Endothelial cell of umbilical vein (primary cell): ENCODE measurements around the gene CTIF. TPM values are rescaled to one million over a fixed set of nuclear protein-coding genes. Genes with fewer than 3 reads are reported as not detected.

Experiments used
- BruUV-seq: library from RNA; stranded (reverse); fragments of 400-500 nt; replicated peaks from 2 replicates; lab custom pipeline; 2021; lab: Mats Ljungman, UMichigan
- CTCF ChIA-PET: fragments of 300-600, 350-600 bp; sonication (Branson Sonifier 250); formaldehyde crosslinking; loops from one replicate; lab custom pipeline; 2021; ENCODE audit warnings: antibody characterized with exemption, inconsistent platforms; lab: Charles Lee
- POLR2A ChIA-PET: fragments of 300-600, 350-600 bp; sonication (Branson Sonifier 250); formaldehyde crosslinking; loops from one replicate; lab custom pipeline; 2021; ENCODE audit warnings: antibody characterized with exemption, inconsistent platforms; lab: Charles Lee
- DNase-seq: peaks from one replicate; pipeline ENCODE4 v3.0.0-alpha.2; 2011; ENCODE audit warnings: low read depth, low spot score
- FAIRE-seq: peaks from 2 replicates; lab custom pipeline; 2011; peaks lifted over from hg19 to GRCh38; lab: Jason Lieb, UNC
- H2AFZ ChIP-seq: 2 replicates; pipeline ENCODE4 v1.6.0; 2012; ENCODE audit warnings: low read depth, low read length, control low read depth, inconsistent platforms
- H3K27ac ChIP-seq: 2 replicates; pipeline ENCODE4 v1.5.1; 2011; ENCODE audit warnings: low read depth, mild to moderate bottlenecking, control low read depth, low read length, moderate library complexity; ENCODE audit not compliant: insufficient read depth
- H3K27me3 ChIP-seq, 2 experiments: 2 replicates each; pipeline versions ENCODE4 v1.6.0 to v1.6.1; 2011; ENCODE audit warnings: low read length in 2 of 2, mixed read lengths in 1 of 2; ENCODE audit not compliant: control insufficient read depth in 2 of 2, insufficient read depth in 2 of 2
- H3K36me3 ChIP-seq, 2 experiments: 2 replicates in 1 of 2; 3 replicates in 1 of 2; pipeline ENCODE4 v1.5.1; 2011; ENCODE audit warnings: low read length in 2 of 2, mild to moderate bottlenecking in 1 of 2, moderate library complexity in 1 of 2; ENCODE audit not compliant: control insufficient read depth in 2 of 2, insufficient read depth in 2 of 2; ENCODE audit errors: extremely low read depth in 1 of 2
- H3K4me1 ChIP-seq: 3 replicates; pipeline ENCODE4 v1.5.1; 2011; ENCODE audit warnings: mild to moderate bottlenecking, low read length; ENCODE audit not compliant: control insufficient read depth, insufficient read depth; ENCODE audit errors: extremely low read depth
- H3K4me2 ChIP-seq: 2 replicates; pipeline ENCODE4 v1.6.1; 2011; ENCODE audit warnings: low read length, control low read depth, mixed read lengths; ENCODE audit not compliant: insufficient read depth
- H3K4me3 ChIP-seq, 3 experiments: fragments of 200-600 bp in 1 of 3; sonication (generic), shearing (Covaris generic) in 1 of 3; replicated peaks in 1 of 3; 2 replicates each; pipeline ENCODE4 v1.5.1; 2011 to 2016; ENCODE audit warnings: control low read depth in 3 of 3, low read length in 3 of 3, mild to moderate bottlenecking in 2 of 3, inconsistent platforms in 1 of 3, low read depth in 1 of 3, moderate library complexity in 1 of 3; ENCODE audit not compliant: insufficient read depth in 1 of 3
- H3K79me2 ChIP-seq: 2 replicates; pipeline ENCODE4 v1.6.0; 2012; ENCODE audit warnings: low read length, inconsistent platforms; ENCODE audit not compliant: control insufficient read depth, insufficient read depth
- H3K9ac ChIP-seq: replicated peaks from 2 replicates; pipeline ENCODE3; 2011; ENCODE audit warnings: low read length, control low read depth; ENCODE audit not compliant: insufficient read depth; ENCODE audit errors: extremely low read depth
- H3K9me1 ChIP-seq: replicated peaks from 3 replicates; pipeline ENCODE4 v1.6.0; 2011; ENCODE audit warnings: mild to moderate bottlenecking, low read length; ENCODE audit not compliant: control insufficient read depth, insufficient read depth; ENCODE audit errors: extremely low read depth
- H3K9me3 ChIP-seq: replicated peaks from 2 replicates; pipeline ENCODE4 v1.5.1; 2012; ENCODE audit warnings: low read length, inconsistent platforms; ENCODE audit not compliant: control insufficient read depth, insufficient read depth
- H4K20me1 ChIP-seq: replicated peaks from 2 replicates; pipeline ENCODE3; 2011; ENCODE audit warnings: mild to moderate bottlenecking, low read length; ENCODE audit not compliant: control insufficient read depth, insufficient read depth; ENCODE audit errors: extremely low read depth
- EZH2 ChIP-seq: IDR thresholded peaks from 2 replicates; pipeline ENCODE4 v1.6.1; 2012; ENCODE audit warnings: borderline replicate concordance, low read depth, mild to moderate bottlenecking, moderate library complexity, low read length, inconsistent platforms; ENCODE audit not compliant: severe bottlenecking
- FOS ChIP-seq: IDR thresholded peaks from 2 replicates; pipeline ENCODE4 v1.6.1; 2011; ENCODE audit warnings: mild to moderate bottlenecking, low read length, moderate library complexity, borderline replicate concordance; ENCODE audit not compliant: insufficient read depth
- GATA2 ChIP-seq: IDR thresholded peaks from 2 replicates; pipeline ENCODE4 v1.7.0; 2011; ENCODE audit warnings: low read depth, mild to moderate bottlenecking, moderate library complexity, mixed read lengths, low read length; ENCODE audit not compliant: insufficient read length, insufficient read depth
- JUN ChIP-seq: IDR thresholded peaks from 2 replicates; pipeline ENCODE4 v1.6.1; 2011; ENCODE audit warnings: borderline replicate concordance, low read depth; ENCODE audit not compliant: insufficient read length, insufficient read depth
- MYC ChIP-seq: IDR thresholded peaks from one replicate; pipeline ENCODE4 v1.6.1; 2011; ENCODE audit warnings: mild to moderate bottlenecking, low read depth, low read length
- POLR2A ChIP-seq: IDR thresholded peaks from 2 replicates; pipeline ENCODE4 v1.6.1; 2012; ENCODE audit warnings: low read depth, mild to moderate bottlenecking, control low read depth, low read length
- POLR2AphosphoS5 ChIP-seq: IDR thresholded peaks from 2 replicates; pipeline ENCODE4 v1.6.1; 2012; ENCODE audit warnings: low read depth, mild to moderate bottlenecking, control low read depth, low read length, moderate library complexity; ENCODE audit not compliant: insufficient read depth
- dilution Hi-C: fragments of 300-500 bp; cut with MboI; formaldehyde crosslinking; loops from one replicate; pipeline ENCODE4 v1.15.0; 2019; ENCODE audit warnings: low sequenced_read_pairs; ENCODE audit not compliant: extremely low pct_ligation_motif_present
- intact Hi-C: fragments of 100-400 bp; cut with micrococcal nuclease; formaldehyde crosslinking; loops from one replicate; pipeline ENCODE4 v1.10.0; 2022
- polyA plus RNA-seq, 4 experiments: library from polyadenylated mRNA; depleted of rRNA in 3 of 4; stranded (reverse) in 3 of 4; unstranded in 1 of 4; fragments of >200 nt; gene quantifications; 2 replicates each; pipeline versions ENCODE4 v1.2.1 to v1.2.3, GENCODE V29; 2011 to 2012; ENCODE audit warnings: missing spikeins in 1 of 4
- total RNA-seq: library from RNA; stranded (reverse); gene quantifications from 2 replicates; pipeline ENCODE4 v1.2.3, GENCODE V29; 2021
- TF ChIP-seq, protein P1 (sequence below): IDR thresholded peaks from 2 replicates; pipeline ENCODE4 v1.6.1; 2011; ENCODE audit not compliant: insufficient read depth, insufficient read length
- TF ChIP-seq, protein P2 (sequence below), 2 donors: IDR thresholded peaks; 1 replicate in 1 of 2; 2 replicates in 1 of 2; pipeline ENCODE4 v1.5.1; 2011; ENCODE audit warnings: low read length in 2 of 2, mild to moderate bottlenecking in 2 of 2, moderate library complexity in 2 of 2, control low read depth in 1 of 2, inconsistent platforms in 1 of 2, low read depth in 1 of 2; ENCODE audit not compliant: insufficient read depth in 1 of 2; ENCODE audit errors: extremely low read depth in 1 of 2

CTIF gene
- total and polyA plus RNA-seq, 2 donors (not counting 3 experiments of a cell fraction or from before 2014, with no cell fraction given): 20.9 to 57.7 TPM

DNA sequence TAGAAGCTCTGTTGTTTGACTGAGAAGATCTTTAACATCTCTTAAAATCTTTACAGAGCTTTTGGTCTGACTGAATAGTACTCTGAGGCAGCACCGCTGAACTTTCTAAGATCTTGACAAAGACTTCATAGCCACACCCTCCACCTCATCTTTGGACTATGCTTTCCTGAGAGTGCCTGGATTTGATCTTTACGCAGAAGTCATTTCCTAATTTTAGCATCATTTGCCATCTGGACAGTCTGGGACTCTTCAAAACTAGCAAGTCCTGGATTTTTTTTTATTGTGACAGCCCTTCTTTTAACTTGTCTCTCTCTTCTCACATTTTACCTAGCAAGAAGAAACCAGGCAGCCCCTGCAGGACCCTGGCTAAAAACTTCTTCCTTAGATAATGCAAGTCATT lies 188.8 kb downstream of the CTIF start:
- no peaks in the 10 kb centered on the region for H3K27me3 ChIP-seq
- intact Hi-C loops (no loop called here), dilution Hi-C loops (no loop called here)
- no peak overlapping the region for H3K4me2 ChIP-seq
- no peaks in the 10 kb centered on the region for H4K20me1 ChIP-seq
- no peak overlapping the region for H2AFZ ChIP-seq
- H3K4me3 ChIP-seq: no peak overlapping the region
- H3K9me3 ChIP-seq: no peaks in the 10 kb centered on the region
- H3K4me1 ChIP-seq: no peaks in the 10 kb centered on the region
- TF ChIP-seq JUN: no peak
- no peak for TF ChIP-seq POLR2A
- no peak for TF ChIP-seq MYC
- TF ChIP-seq EZH2: no peak
- TF ChIP-seq, protein P1, sequence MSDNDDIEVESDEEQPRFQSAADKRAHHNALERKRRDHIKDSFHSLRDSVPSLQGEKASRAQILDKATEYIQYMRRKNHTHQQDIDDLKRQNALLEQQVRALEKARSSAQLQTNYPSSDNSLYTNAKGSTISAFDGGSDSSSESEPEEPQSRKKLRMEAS: no peak
- TF ChIP-seq, protein P2, sequence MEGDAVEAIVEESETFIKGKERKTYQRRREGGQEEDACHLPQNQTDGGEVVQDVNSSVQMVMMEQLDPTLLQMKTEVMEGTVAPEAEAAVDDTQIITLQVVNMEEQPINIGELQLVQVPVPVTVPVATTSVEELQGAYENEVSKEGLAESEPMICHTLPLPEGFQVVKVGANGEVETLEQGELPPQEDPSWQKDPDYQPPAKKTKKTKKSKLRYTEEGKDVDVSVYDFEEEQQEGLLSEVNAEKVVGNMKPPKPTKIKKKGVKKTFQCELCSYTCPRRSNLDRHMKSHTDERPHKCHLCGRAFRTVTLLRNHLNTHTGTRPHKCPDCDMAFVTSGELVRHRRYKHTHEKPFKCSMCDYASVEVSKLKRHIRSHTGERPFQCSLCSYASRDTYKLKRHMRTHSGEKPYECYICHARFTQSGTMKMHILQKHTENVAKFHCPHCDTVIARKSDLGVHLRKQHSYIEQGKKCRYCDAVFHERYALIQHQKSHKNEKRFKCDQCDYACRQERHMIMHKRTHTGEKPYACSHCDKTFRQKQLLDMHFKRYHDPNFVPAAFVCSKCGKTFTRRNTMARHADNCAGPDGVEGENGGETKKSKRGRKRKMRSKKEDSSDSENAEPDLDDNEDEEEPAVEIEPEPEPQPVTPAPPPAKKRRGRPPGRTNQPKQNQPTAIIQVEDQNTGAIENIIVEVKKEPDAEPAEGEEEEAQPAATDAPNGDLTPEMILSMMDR (IDR thresholded peaks at IDR 0.05; ENCODE audit: extremely low read depth in 1 of 2, insufficient read depth in 1 of 2, low read depth in 1 of 2, low read length in 2 of 2): no peak
- no peak for TF ChIP-seq GATA2
- TF ChIP-seq POLR2AphosphoS5: no peak
- no peak for TF ChIP-seq FOS
- ChIA-PET CTCF (interaction anchor here (0.7 kb wide), 1 partner anchor 32 kb away, joined by 3 read pairs; no protein-coding TSS in a partner anchor), POLR2A (no interaction called here)
- no peak overlapping the region for H3K27ac ChIP-seq
- no peaks in the 10 kb centered on the region for H3K36me3 ChIP-seq
- no TSS peak for BruUV-seq
- DNase-seq (no peak), FAIRE-seq (no peak)
- H3K9me1 ChIP-seq: no peaks in the 10 kb centered on the region
- no peaks in the 10 kb centered on the region for H3K79me2 ChIP-seq
- H3K9ac ChIP-seq: no peak overlapping the region
